Measurements from ENCODE around the gene OR2AP1. TPM values are rescaled to one million over a fixed set of nuclear protein-coding genes. Genes with fewer than 3 reads are reported as not detected.
"Not testable (repeated sequence)": the region's sequence is repeated elsewhere in the genome, so short reads cannot be mapped to it uniquely, and the experiment has no call there.

The OR2AP1 gene
- total RNA-seq, result under 1 TPM in 1 of 5 donors, not detected in 4; 0.55 TPM
- not detected for total RNA-seq (2013)
- 0 reads per million in 29 experiments for total RNA-seq

GRCh38 chr12:55572168-55572567, at the start of gene OR2AP1:
OR2AP1 (plus strand) TSS chr12:55572468; CDS start chr12:55574415, 1,947 bp downstream.
- Mint-ChIP-seq H3K9me3 (peaks cover 24 to 34% (median 28%) of the 10 kb centered on the region in 3 donors), H3K27ac (no peak within 1 kb of the TSS), H3K36me3 (peaks cover 9% of the 10 kb centered on the region), H3K4me3 (no peak within 1 kb of the TSS), H3K4me1 (no peaks in the 10 kb centered on the region), H3K27me3 (peaks cover 18 to 22% of the 10 kb centered on the region in 2 donors)
- POLR2A ChIA-PET, result no interaction called here
- Histone ChIP-seq H3K36me3 (ENCODE audit: control insufficient read depth in 2 of 2, extremely low read depth in 1 of 2, insufficient read depth in 1 of 2, low read length in 1 of 2) (no peaks in the 10 kb centered on the region), H3K4me1 (ENCODE audit: control insufficient read depth in 1 of 2, extremely low read depth in 1 of 2, insufficient read depth in 2 of 2, low read length in 2 of 2) (no peaks in the 10 kb centered on the region), H3K27ac (ENCODE audit: low read length) (no peak within 1 kb of the TSS), H3K27me3 (replicated peaks in 1 of 2; ENCODE audit: control insufficient read depth in 2 of 2, extremely low read depth in 1 of 2, insufficient read depth in 2 of 2, low read length in 1 of 2) (peaks cover 0 to 8% of the 10 kb centered on the region in 2 experiments), H3K9me3 (no peaks in the 10 kb centered on the region), H3K4me3 (ENCODE audit: control insufficient read depth in 1 of 2, extremely low read depth in 1 of 2, low read length in 1 of 2) (no peak within 1 kb of the TSS)
- CTCF ChIA-PET, result no interaction called here
- WGBS (ENCODE audit: insufficient coverage), result no CpG with 5 or more reads among the region's 1 CpG
- no peak for ATAC-seq (replicated peaks in 1 of 4)
- no peak for DNase-seq

GRCh38 chr12:55548235-55548634, 24.0 kb upstream of the OR2AP1 start:
- H3K36me3 ChIP-seq (ENCODE audit: control insufficient read depth in 2 of 2, extremely low read depth in 1 of 2, insufficient read depth in 1 of 2, low read length in 1 of 2); H3K4me3 ChIP-seq (ENCODE audit: control insufficient read depth in 1 of 2, extremely low read depth in 1 of 2, low read length in 1 of 2); DNase-seq; H3K9me3 ChIP-seq; H3K36me3 Mint-ChIP-seq; H3K27ac ChIP-seq (ENCODE audit: low read length); H3K4me3 Mint-ChIP-seq; H3K4me1 ChIP-seq (ENCODE audit: control insufficient read depth in 1 of 2, extremely low read depth in 1 of 2, insufficient read depth in 2 of 2, low read length in 2 of 2); H3K9me3 Mint-ChIP-seq; H3K4me1 Mint-ChIP-seq; ATAC-seq (replicated peaks in 1 of 4); H3K27ac Mint-ChIP-seq; POLR2A ChIA-PET: not testable (repeated sequence)
- no CpG with 5 or more reads among the region's 2 CpGs for WGBS (ENCODE audit: insufficient coverage)
- peaks cover 31 to 37% of the 10 kb centered on the region in 2 donors for H3K27me3 Mint-ChIP-seq
- CTCF ChIA-PET, result interaction anchor here in 1 of 2 donors (0.6 kb wide), 1 partner anchor 806 kb away, joined by 3 read pairs; no protein-coding TSS in a partner anchor
- H3K27me3 ChIP-seq (replicated peaks in 1 of 2; ENCODE audit: control insufficient read depth in 2 of 2, extremely low read depth in 1 of 2, insufficient read depth in 2 of 2, low read length in 1 of 2), result peaks cover 0 to 10% of the 10 kb centered on the region in 2 experiments

- H3K4me1 Mint-ChIP-seq, result no peaks in the 10 kb centered on the region
- H3K27me3 Mint-ChIP-seq, result peaks cover 26 to 33% of the 10 kb centered on the region in 2 donors
- H3K27me3 ChIP-seq (replicated peaks in 1 of 2; ENCODE audit: control insufficient read depth in 2 of 2, extremely low read depth in 1 of 2, insufficient read depth in 2 of 2, low read length in 1 of 2), result peaks cover 2 to 10% of the 10 kb centered on the region in 2 experiments
- ATAC-seq (replicated peaks in 1 of 4) (no peak), DNase-seq (no peak)
- no peaks in the 10 kb centered on the region for H3K36me3 ChIP-seq (ENCODE audit: control insufficient read depth in 2 of 2, extremely low read depth in 1 of 2, insufficient read depth in 1 of 2, low read length in 1 of 2)
- ChIA-PET CTCF (interaction anchor here in 1 of 2 donors (0.6 kb wide), 1 partner anchor 806 kb away, joined by 3 read pairs; no protein-coding TSS in a partner anchor), POLR2A (no interaction called here)
- H3K9me3 Mint-ChIP-seq, result peaks cover 0 to 8% (median 4%) of the 10 kb centered on the region in 3 donors
- no peak overlapping the region for H3K27ac Mint-ChIP-seq
- no peak overlapping the region for H3K27ac ChIP-seq (ENCODE audit: low read length)
- no peaks in the 10 kb centered on the region for H3K4me1 ChIP-seq (ENCODE audit: control insufficient read depth in 1 of 2, extremely low read depth in 1 of 2, insufficient read depth in 2 of 2, low read length in 2 of 2)
- H3K4me3 ChIP-seq (ENCODE audit: control insufficient read depth in 1 of 2, extremely low read depth in 1 of 2, low read length in 1 of 2), result no peak overlapping the region
- no peak overlapping the region for H3K4me3 Mint-ChIP-seq
- no peaks in the 10 kb centered on the region for H3K9me3 ChIP-seq
- no peaks in the 10 kb centered on the region for H3K36me3 Mint-ChIP-seq
These were observed 23.5 kb upstream of the OR2AP1 start for GRCh38 chr12:55548756-55549155.

- peaks cover 28 to 38% of the 10 kb centered on the region in 2 donors for H3K27me3 Mint-ChIP-seq
- H3K27ac ChIP-seq (ENCODE audit: low read length), result no peak within 1 kb of the TSS
- DNase-seq, result no peak
- peaks cover 0 to 8% (median 4%) of the 10 kb centered on the region in 3 donors for H3K9me3 Mint-ChIP-seq
- no peaks in the 10 kb centered on the region for H3K4me1 ChIP-seq (ENCODE audit: control insufficient read depth in 1 of 2, extremely low read depth in 1 of 2, insufficient read depth in 2 of 2, low read length in 2 of 2)
- peaks cover 2 to 10% of the 10 kb centered on the region in 2 experiments for H3K27me3 ChIP-seq (replicated peaks in 1 of 2; ENCODE audit: control insufficient read depth in 2 of 2, extremely low read depth in 1 of 2, insufficient read depth in 2 of 2, low read length in 1 of 2)
- no peaks in the 10 kb centered on the region for H3K4me1 Mint-ChIP-seq
- no peaks in the 10 kb centered on the region for H3K9me3 ChIP-seq
- H3K4me3 ChIP-seq (ENCODE audit: control insufficient read depth in 1 of 2, extremely low read depth in 1 of 2, low read length in 1 of 2), result no peak within 1 kb of the TSS
- H3K36me3 ChIP-seq (ENCODE audit: control insufficient read depth in 2 of 2, extremely low read depth in 1 of 2, insufficient read depth in 1 of 2, low read length in 1 of 2), result no peaks in the 10 kb centered on the region
- CTCF ChIA-PET, result no interaction called here
- H3K36me3 Mint-ChIP-seq, result no peaks in the 10 kb centered on the region
- no peak within 1 kb of the TSS for H3K27ac Mint-ChIP-seq
- no peak within 1 kb of the TSS for H3K4me3 Mint-ChIP-seq
- WGBS (ENCODE audit: insufficient coverage), result 0% methylated on average over 1 of the region's 2 CpGs
- POLR2A ChIA-PET, result no interaction called here
- no peak for ATAC-seq (replicated peaks in 1 of 4)
These were observed 23.0 kb upstream of the OR2AP1 start, which contains the start of gene OR6C4 for GRCh38 chr12:55549302-55549701. OR6C4 (plus strand) TSS chr12:55549602; CDS start chr12:55551227, 1,625 bp downstream.

GRCh38 chr12:55554296-55554695, 18.0 kb upstream of the OR2AP1 start:
- Histone ChIP-seq H3K4me1 (ENCODE audit: control insufficient read depth in 1 of 2, extremely low read depth in 1 of 2, insufficient read depth in 2 of 2, low read length in 2 of 2) (no peaks in the 10 kb centered on the region), H3K27ac (ENCODE audit: low read length) (no peak overlapping the region), H3K36me3 (ENCODE audit: control insufficient read depth in 2 of 2, extremely low read depth in 1 of 2, insufficient read depth in 1 of 2, low read length in 1 of 2) (no peaks in the 10 kb centered on the region), H3K9me3 (no peaks in the 10 kb centered on the region), H3K27me3 (replicated peaks in 1 of 2; ENCODE audit: control insufficient read depth in 2 of 2, extremely low read depth in 1 of 2, insufficient read depth in 2 of 2, low read length in 1 of 2) (peaks cover 2 to 4% of the 10 kb centered on the region in 2 experiments), H3K4me3 (ENCODE audit: control insufficient read depth in 1 of 2, extremely low read depth in 1 of 2, low read length in 1 of 2) (no peak overlapping the region)
- no peak overlapping the region for H3K4me3 Mint-ChIP-seq
- peaks cover 8 to 26% (median 9%) of the 10 kb centered on the region in 3 donors for H3K9me3 Mint-ChIP-seq
- ATAC-seq (replicated peaks in 1 of 4) (no peak), DNase-seq (no peak)
- H3K36me3 Mint-ChIP-seq, result no peaks in the 10 kb centered on the region
- ChIA-PET CTCF (no interaction called here), POLR2A (no interaction called here)
- no peak overlapping the region for H3K27ac Mint-ChIP-seq
- H3K27me3 Mint-ChIP-seq, result peaks cover 18 to 24% of the 10 kb centered on the region in 2 donors
- no peaks in the 10 kb centered on the region for H3K4me1 Mint-ChIP-seq

- CTCF ChIA-PET; DNase-seq; ATAC-seq (replicated peaks in 1 of 4); H3K36me3 Mint-ChIP-seq; H3K4me1 ChIP-seq (ENCODE audit: control insufficient read depth in 1 of 2, extremely low read depth in 1 of 2, insufficient read depth in 2 of 2, low read length in 2 of 2); H3K4me1 Mint-ChIP-seq; H3K27ac ChIP-seq (ENCODE audit: low read length); H3K27me3 ChIP-seq (replicated peaks in 1 of 2; ENCODE audit: control insufficient read depth in 2 of 2, extremely low read depth in 1 of 2, insufficient read depth in 2 of 2, low read length in 1 of 2); H3K27ac Mint-ChIP-seq; H3K36me3 ChIP-seq (ENCODE audit: control insufficient read depth in 2 of 2, extremely low read depth in 1 of 2, insufficient read depth in 1 of 2, low read length in 1 of 2); H3K4me3 ChIP-seq (ENCODE audit: control insufficient read depth in 1 of 2, extremely low read depth in 1 of 2, low read length in 1 of 2); H3K9me3 ChIP-seq; H3K4me3 Mint-ChIP-seq; POLR2A ChIA-PET: not testable (repeated sequence)
- Mint-ChIP-seq H3K27me3 (peaks cover 21 to 28% of the 10 kb centered on the region in 2 donors), H3K9me3 (peaks cover 24 to 36% (median 28%) of the 10 kb centered on the region in 3 donors)
These were observed 2.2 kb upstream of the OR2AP1 start for GRCh38 chr12:55570060-55570459.

GRCh38 chr12:55570689-55571088, 1.6 kb upstream of the OR2AP1 start:
- ATAC-seq (replicated peaks in 1 of 4); H3K4me3 ChIP-seq (ENCODE audit: control insufficient read depth in 1 of 2, extremely low read depth in 1 of 2, low read length in 1 of 2); H3K9me3 ChIP-seq; H3K36me3 ChIP-seq (ENCODE audit: control insufficient read depth in 2 of 2, extremely low read depth in 1 of 2, insufficient read depth in 1 of 2, low read length in 1 of 2); H3K27ac ChIP-seq (ENCODE audit: low read length); DNase-seq; H3K4me3 Mint-ChIP-seq; H3K27ac Mint-ChIP-seq; H3K4me1 Mint-ChIP-seq; H3K27me3 ChIP-seq (replicated peaks in 1 of 2; ENCODE audit: control insufficient read depth in 2 of 2, extremely low read depth in 1 of 2, insufficient read depth in 2 of 2, low read length in 1 of 2); POLR2A ChIA-PET; CTCF ChIA-PET; H3K4me1 ChIP-seq (ENCODE audit: control insufficient read depth in 1 of 2, extremely low read depth in 1 of 2, insufficient read depth in 2 of 2, low read length in 2 of 2); H3K36me3 Mint-ChIP-seq: not testable (repeated sequence)
- Mint-ChIP-seq H3K27me3 (peaks cover 18 to 24% of the 10 kb centered on the region in 2 donors), H3K9me3 (peaks cover 24 to 36% (median 29%) of the 10 kb centered on the region in 3 donors)
- no CpG with 5 or more reads among the region's 1 CpG for WGBS (ENCODE audit: insufficient coverage)
